ENCODE measurements around the gene NGF.

GRCh38 chr1:115325874-115326273 lies 12.2 kb downstream of the NGF start:
- no peak for TF ChIP-seq POLR2AphosphoS5 (IDR thresholded peaks at IDR 0.05; ENCODE audit: insufficient read depth in 1 of 2, low read depth in 1 of 2)
- TF ChIP-seq POLR2A (IDR thresholded peaks at IDR 0.05), result no peak
- no peak for TF ChIP-seq CTCF (IDR thresholded peaks at IDR 0.05)
